Jurkat, Clone E6-1 (cell line): ENCODE results near the gene ZG16B.

Experiments used
- DNase-seq: peaks from one replicate; pipeline ENCODE4 v3.0.0-alpha.2; 2011; ENCODE audit warnings: low read depth, low spot score
- H3K4me3 ChIP-seq: 2 replicates; pipeline ENCODE4 v1.5.1; 2011; ENCODE audit warnings: mild to moderate bottlenecking, low read length, control low read depth, moderate library complexity

ZG16B gene

DNA sequence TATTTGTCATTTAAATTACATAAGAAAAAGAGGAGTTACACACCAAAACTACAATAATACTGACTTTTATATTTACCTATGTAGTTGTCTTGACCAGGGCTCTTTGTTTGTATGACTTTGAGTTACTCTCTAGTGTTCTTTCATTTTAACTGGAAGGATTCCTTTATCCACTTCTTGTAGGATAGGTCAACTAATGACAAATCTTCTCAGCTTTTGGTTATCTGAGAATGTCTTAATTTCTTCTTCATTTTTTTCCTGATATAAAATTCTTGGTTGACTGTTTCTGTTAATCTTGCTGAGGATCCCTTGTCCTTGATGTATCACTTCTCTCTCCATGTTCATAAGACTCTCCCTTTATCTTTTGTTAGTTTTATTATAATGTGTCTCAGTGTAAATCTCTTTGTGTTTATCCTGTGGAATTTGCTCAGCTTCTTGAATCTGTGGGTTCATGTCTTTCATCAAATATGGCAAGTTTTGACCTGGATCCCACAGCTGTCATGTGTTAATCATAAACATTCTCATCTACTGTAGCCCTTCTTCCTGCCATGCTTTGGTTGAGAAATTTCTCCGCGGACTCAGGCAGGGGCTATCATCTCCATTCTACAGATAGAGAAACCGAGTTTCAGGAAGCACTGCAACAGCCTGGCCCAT lies 26.4 kb upstream of the ZG16B start:
- DNase-seq: no peak
- H3K4me3 ChIP-seq: no peak overlapping the region

DNA sequence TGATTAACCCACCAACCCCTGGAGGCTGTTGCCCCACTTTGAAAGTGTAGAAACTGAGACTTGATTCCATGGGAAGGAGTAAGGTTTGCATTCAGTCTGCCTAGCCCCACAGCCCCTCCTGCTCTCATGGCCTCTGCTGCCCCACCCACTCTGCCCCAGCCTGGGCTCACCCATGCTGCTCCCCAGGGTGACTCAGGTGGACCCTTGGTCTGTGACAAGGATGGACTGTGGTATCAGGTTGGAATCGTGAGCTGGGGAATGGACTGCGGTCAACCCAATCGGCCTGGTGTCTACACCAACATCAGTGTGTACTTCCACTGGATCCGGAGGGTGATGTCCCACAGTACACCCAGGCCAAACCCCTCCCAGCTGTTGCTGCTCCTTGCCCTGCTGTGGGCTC lies 25.4 kb upstream of the ZG16B start:
- H3K4me3 ChIP-seq: no peak overlapping the region
- DNase-seq: no peak

DNA sequence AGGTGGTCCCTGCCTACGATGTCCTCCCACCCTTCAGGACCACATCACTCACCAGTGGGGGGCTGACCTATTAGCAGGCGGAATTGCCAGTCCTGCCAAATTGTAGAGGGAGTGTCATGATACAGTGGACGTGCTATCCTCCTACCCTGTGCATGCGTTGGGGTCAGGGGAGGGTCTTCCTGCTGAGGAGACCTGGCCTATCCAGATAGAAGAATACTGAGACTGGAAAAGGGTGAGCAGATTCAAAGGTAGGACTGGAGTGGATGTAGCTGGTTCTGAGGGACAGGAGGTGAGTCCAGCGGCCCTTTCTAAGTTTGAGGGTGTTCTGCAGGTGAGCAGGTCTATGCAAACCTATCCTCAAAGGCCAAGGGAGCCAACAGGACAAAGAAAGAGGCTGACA lies 23.8 kb upstream of the ZG16B start:
- DNase-seq: no peak
- H3K4me3 ChIP-seq: no peak overlapping the region

DNA sequence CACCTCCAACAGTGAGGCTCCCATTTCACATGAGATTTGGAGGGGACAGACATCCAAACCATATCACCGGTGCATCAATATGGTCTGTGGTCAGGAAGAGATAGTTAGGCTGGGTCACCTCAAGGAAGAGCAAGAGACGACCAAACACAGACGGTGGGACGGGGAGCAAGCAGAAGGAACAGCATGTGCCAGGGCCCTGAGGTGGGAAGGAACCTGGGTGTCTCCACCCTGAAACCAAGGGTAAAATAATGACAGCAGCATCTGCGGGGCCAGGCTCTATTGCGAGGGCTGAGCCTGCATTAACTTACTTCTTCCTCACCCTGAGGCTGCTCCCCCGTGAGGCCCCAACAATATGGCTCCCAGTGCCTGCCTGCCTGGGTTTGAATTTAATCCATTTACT lies 21.9 kb upstream of the ZG16B start:
- DNase-seq: no peak
- H3K4me3 ChIP-seq: no peak overlapping the region

DNA sequence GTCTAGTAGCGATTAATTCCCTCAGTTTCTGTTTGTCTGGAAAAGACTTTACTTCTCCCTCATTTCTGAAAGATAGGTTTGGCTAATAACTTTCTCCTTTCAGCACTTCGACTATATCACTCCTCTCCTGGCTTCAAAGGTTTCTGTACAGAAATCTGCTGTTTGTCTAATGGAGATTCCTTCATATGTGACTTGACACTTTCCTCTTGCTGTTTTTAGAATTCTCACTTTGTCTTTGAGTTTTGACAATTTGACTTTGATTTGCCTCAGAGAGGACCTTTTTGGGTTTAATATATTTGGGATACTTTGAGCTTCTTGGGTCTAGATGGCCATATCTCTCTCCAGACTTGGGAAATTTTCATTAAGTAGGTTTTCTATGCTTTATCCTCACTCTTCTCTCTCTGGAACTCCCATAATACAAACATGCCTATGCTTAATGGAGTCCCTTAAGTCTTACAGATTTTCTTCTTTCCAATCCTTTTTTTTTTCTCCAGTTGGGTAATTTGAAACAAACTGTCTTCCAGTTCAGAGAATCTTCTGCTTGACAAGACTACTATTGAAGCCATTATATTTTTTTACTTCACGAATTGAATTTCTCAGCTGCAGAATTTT lies 20.8 kb upstream of the ZG16B start:
- DNase-seq: no peak
- no peak overlapping the region for H3K4me3 ChIP-seq

DNA sequence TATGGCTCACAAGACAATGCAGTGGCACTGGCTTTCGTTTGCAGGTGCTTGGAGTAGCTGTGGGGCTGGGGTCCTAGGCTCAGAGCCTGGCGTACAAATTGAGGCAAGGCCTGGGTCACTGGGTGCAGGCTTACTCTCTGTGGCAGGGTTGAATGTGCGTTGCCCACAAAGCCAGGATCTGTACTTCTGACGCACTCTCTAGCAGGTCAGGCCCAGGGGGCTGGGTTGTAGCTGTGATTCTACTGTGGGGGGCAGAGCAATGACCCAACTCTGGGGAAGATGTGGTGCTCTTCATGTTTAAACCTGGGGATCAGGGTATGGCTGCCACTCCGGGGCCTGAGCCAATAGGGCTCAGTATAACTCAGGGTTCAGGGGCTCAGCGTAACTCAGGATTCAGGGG lies 19.5 kb upstream of the ZG16B start:
- DNase-seq: no peak
- H3K4me3 ChIP-seq: no peak overlapping the region

DNA sequence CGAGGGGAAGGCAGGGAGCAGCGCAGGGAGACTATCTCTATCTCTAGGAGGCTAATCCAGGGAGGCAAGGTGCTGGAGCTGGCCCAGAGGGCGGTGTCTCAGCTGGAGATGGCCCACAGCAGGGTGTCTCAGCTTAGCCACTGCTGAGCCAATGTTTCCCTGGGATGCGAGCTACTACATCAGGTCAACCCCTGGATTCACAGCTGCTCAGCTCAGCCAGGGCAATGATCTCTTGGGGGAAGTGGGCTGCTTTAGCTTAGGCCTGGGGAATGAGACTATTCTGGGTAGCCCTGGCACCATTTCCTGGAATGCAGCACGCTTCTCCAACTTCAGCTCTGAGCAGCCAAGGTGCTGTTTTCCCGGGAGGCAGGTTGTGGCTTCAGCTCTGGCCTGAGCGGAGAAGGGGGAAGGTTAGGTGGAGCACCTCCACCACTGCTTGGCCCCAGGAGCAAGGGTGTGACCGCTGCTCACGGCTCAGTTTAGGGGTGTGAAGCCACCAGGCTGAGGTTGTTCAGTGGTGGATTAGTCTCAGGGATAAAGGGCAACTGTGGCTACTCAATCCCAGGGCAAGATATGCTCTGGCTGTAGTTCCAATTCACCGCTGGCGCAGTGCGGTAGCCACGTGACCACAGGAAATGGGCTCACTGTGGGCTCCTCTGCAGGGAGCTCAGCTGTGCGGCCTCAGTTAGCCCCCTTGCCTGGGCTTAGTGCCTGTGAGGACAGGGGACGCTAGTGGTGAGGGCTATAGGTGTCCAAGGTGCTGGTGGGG lies 18.2 kb upstream of the ZG16B start:
- H3K4me3 ChIP-seq: no peak overlapping the region
- DNase-seq: no peak

DNA sequence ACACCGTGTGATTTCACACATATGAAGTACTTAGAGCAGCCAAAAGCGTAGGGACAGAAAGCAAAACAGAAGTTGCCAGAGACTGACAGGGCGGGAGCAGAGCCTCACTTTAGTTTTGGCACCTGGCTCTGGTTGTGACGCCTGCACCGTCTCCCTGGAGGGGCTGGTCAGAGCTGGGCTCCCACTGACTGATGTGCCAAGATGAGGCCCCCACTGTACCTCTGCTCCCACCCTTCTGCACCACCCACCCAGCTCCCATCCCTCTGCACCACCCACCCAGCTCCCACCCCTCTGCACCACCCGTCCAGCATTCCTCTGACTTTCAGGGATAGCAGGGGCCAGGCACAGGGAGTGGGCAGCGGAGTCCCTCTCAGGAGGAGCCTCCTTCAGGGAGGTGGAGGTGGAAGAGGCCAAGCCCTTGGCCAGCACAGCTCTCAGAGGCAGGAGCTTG lies 16.3 kb upstream of the ZG16B start:
- DNase-seq: no peak
- H3K4me3 ChIP-seq: no peak overlapping the region

DNA sequence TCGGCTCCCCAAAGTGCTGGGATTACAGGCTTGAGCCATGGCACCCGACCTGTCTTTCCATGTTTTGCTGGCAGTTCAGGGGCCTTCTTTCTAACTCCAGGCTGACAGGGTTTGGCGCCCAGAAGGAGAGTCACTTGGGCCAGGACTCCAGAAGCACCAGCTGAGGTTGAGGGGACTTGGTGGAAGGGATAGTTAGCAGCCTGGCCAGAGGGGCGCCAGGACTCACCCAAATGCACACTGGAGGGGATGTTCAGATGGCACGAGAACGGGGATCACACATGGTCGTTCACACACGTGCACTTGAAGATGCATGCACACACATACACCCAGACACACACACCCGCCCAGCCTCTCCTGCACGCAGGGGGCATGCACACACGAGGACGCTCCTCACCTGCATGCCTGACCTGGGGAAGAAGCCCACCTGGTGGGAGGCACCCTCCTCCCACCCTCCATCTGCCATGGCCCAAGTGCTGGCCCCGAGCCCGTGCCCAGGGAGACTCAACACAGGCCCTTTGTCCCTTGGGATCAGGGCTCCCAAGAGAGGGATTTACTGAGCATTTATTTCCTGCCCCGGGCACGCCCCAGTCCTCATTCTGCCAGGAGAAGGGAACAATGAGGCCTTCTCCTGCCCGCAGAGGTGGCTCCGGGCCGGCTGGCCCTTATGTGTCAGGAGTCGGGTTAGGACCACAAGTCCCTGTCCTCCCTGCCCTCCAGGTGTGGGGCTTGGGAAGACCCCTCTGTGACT lies 15.4 kb upstream of the ZG16B start:
- no peak overlapping the region for H3K4me3 ChIP-seq
- DNase-seq: no peak

DNA sequence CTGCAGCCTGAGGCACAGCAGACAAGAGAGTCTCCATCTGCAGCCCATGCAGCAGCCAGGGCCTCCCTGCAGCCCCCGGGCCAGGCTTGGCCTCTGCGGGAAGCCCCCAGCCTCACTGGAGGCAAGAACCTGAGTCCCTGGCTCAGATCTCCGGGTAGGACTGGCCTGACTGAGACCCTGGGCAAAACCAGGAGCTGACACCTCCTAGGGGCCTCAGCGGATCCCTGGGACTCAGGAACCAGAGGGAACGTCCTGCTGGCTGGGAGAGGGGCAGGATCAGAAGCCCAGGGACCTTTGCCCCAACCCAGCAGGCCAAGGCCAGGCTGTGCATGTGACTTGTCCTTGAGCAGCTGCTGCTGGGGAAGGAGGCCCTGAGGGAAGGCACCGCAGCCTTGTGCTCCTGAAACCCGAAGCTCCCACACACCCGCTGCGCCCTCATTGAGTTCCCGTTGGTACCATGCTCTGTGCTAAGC lies 14.8 kb upstream of the ZG16B start:
- DNase-seq: no peak
- H3K4me3 ChIP-seq: no peak overlapping the region

DNA sequence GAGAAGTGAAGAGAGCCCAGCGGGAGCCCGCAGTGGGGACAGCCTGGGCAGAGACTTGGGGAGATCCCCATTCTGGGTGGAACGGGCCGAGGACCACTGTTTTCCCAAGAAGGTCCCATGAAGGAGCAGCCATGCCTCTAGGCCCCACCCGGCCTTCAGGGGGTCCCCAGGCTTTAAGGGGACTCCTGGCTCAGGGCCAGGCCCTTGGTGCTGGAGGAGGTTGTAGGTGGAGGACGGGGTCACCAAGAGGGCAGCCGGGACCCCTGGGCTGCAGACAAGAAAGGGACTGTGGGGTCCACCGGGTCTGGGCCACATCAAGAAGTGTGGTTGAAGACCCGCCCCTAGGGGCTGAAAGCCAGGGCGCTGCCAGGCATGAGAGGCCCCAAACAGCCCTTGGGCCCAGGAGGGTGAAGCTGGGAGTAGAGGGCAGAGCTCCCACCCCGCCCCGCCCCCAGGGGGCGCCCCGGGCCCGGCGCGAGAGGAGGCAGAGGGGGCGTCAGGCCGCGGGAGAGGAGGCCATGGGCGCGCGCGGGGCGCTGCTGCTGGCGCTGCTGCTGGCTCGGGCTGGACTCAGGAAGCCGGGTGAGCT lies 13.3 kb upstream of the ZG16B start, which contains the start of gene PRSS21:
TSS of gene PRSS21 (plus strand) at position 487 of the 589 bp plus-strand sequence. CDS start at position 519, 32 bp downstream.
- no peak for DNase-seq
- no peak within 1 kb of the TSS for H3K4me3 ChIP-seq

DNA sequence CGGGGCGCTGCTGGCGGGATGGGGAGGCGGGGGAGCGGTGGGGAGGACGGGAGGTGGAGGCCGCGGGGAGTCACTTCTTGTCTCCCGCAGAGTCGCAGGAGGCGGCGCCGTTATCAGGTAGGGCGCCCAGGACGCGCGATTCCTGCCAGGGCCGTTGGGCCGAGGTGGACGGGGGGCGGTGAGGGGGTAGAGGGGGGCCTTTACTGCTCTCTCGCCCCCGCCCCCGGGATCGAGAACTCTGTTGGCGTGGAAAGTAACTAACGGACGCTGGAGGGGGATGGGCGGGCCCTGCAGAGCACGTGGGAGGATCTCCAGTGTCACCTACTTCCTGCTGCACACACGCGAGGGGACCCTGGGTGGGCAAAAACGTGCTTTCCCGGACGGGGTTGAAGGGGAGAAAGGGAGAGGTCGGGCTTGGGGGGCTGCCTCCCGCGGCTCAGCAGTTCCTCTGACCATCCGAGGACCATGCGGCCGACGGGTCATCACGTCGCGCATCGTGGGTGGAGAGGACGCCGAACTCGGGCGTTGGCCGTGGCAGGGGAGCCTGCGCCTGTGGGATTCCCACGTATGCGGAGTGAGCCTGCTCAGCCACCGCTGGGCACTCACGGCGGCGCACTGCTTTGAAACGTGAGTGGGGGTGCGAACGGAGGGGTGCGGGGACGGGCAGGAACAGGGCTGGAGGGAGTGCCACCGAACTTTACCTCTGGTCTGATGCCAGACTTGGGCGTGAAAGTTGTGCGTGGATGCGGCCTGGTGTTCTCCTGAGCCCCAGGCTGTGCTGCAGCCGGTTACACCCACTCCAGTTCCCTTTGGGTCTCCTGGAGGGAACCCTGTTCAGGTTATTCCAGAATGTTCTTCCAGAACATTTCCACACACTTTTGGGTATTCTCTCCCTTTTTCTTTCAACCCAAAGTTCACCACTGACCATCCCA lies 12.5 kb upstream of the ZG16B start:
- H3K4me3 ChIP-seq: no peak overlapping the region
- DNase-seq: no peak

DNA sequence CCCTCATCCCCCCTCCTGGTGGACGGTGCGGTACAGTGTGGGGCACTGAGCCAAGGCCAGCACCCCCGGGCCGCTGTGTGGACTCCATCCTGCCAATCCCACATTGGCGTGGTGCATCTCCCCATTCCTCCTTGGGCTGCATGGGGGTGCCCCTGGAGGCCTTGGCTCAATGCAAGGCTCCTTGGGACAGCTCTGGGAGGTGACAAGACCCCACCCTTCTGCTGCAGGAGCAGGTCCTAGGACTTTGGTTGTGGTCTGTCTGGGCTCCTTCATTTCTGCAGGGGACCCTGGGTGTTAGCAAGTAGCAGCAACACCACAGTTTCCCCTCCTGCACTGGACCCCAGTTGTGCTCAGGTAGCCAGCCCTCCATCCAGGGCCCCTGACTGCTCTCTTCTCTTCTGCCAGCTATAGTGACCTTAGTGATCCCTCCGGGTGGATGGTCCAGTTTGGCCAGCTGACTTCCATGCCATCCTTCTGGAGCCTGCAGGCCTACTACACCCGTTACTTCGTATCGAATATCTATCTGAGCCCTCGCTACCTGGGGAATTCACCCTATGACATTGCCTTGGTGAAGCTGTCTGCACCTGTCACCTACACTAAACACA lies 11.7 kb upstream of the ZG16B start:
- no peak overlapping the region for H3K4me3 ChIP-seq
- DNase-seq: no peak

DNA sequence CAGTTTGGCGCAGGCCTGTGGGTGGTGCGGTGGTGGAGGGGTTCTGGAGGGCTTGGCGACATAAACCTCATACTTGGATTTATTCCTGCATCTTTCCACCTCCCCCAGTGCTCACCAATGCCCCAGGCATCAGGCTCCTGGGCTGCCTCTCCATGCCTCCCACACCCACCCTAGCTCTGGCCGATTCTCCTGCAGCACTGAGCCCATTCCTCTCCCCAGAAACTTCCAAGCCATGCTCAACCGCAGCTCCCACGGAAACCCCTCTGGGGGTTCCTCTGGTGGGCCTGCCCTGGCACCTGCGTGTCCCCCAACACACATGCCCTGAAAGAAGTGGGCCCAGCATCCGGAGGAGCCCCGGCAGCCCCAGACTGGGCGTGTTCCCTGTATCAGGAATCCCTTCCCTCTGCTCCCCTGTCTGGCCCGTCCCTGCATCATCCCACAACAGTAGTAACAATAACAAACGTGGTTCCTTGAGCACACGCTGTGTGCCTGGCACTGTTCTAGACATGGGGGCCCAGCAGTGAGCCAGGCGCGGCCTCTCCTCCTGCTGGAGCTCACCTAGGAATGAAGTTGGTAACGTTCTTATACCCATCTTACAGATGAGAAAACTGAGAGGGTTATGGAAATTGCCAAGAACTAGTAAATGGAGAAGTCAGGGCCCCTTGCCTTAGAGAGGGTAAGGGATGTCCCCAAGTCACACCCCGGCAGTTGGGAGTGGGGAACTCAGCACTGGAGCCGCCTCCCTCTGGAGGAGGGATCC lies 10.7 kb upstream of the ZG16B start:
- H3K4me3 ChIP-seq: no peak overlapping the region
- no peak for DNase-seq

DNA sequence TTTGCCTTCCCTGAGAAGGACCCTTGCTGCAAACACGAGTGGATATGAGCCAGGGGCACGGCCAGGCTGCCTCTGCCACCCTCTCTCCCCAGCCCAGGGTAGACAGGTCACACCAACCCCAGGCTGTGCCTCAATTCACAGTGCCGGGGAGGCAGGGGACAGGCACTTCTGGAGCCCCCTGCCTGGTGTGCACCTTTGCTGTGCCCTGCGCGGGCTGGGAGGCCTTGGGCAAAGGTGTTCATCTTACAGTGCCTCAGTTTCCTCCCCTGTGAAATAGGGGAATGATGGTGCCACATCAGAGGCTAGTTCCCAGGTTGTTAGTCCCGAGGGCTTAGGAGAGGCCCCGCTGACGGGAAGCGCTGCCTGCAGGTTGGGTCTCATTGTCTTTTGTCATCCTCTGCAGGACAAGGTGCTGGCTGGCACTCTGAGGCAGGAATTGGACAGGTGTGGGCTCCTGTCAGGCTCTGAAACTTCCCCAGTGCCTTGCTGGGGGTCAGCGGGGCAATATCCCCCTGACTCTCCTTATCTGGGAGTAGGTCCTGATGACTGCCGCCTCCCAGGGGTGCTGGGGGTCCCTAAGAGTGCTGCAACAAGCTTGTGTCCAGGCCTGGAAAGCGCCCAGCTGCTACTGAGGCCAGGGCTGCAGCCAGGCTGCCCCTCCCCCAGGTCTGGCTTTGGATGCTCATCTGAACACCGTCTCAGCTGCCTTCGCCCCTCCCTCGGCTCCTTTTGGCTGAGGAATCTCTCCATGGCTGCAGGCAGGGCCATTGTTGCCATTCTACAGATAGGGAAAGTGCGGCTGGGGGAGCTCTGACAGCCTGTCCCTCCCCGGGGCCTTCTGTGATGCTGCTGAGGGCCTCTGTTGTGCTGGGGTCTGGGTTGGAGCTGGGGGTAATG lies 9.9 kb upstream of the ZG16B start:
- DNase-seq: no peak
- no peak overlapping the region for H3K4me3 ChIP-seq

DNA sequence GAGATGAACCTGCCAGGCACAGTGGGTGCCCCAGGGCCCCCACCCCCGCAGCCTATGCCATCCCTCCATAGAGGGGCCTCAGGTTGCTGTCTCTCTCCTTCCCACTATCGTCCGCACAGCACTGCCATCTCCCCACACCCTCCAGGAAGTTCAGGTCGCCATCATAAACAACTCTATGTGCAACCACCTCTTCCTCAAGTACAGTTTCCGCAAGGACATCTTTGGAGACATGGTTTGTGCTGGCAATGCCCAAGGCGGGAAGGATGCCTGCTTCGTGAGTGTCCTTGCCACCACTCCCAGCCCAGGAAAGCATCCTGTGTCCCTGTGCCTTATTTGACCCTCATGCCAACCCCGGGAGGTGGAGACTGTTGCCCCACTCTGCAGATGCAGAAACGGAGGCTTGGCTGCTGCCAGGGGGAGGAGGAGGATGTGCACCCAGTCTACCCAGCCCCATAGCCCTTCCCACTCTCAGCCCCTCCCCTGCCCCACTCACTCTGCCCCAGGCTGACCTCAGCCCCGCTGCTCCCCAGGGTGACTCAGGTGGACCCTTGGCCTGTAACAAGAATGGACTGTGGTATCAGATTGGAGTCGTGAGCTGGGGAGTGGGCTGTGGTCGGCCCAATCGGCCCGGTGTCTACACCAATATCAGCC lies 9.1 kb upstream of the ZG16B start:
- DNase-seq: no peak
- no peak overlapping the region for H3K4me3 ChIP-seq
